ENCODE results near the gene OR5AC2. TPM values are rescaled to one million over a fixed set of nuclear protein-coding genes. Genes with fewer than 3 reads are reported as not detected.

Gene OR5AC2
- polyA plus RNA-seq, 4 donors, result not detected

DNA sequence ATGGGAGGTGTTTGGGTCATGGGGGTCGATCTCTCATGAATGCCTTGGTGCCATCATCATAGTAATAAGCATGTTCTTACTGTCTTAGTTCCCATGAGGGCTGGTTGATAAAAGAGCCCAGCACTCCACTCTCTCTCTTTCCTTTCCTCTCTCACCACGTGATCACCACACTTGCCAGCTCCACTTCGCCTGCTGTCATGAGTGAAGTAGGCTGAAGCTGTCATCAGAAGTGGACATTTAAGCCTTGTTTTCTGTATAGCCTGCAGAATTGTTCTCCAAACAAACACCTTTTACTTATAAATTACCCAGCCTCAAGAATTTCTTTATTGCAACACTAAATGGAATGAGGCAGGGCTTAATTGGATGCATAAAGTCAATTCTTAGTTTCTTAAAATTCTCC lies 49.7 kb downstream of the OR5AC2 start:
- DNase-seq (ENCODE audit: low read depth in 4 of 4, low spot score in 3 of 4), result no peak

Other genes with a start within 250 kb of the OR5AC2 start
- 10 to 100 TPM; 35.1 to 50.3 (median 45.8) TPM for gene RIOX2, start 114.7 kb upstream of the OR5AC2 start, polyA plus RNA-seq (ENCODE audit: insufficient read length in 4 of 4)
- gene GABRR3, start 51.9 kb upstream of the OR5AC2 start, polyA plus RNA-seq (ENCODE audit: insufficient read length in 4 of 4), result under 1 TPM in 2 of 4 donors, not detected in 2; 0.04 to 0.10 TPM
- under 1 TPM in 2 of 4 donors, not detected in 2; 0.03 to 0.04 TPM for gene OR5H1, start 43.5 kb downstream of the OR5AC2 start, polyA plus RNA-seq (ENCODE audit: insufficient read length in 4 of 4)
- under 1 TPM in 1 of 4 donors, not detected in 3; 0.01 TPM for gene OR5H14, start 60.3 kb downstream of the OR5AC2 start, polyA plus RNA-seq (ENCODE audit: insufficient read length in 4 of 4)
- not detected for gene OR5H15, start 79.5 kb downstream of the OR5AC2 start, polyA plus RNA-seq (ENCODE audit: insufficient read length in 4 of 4)
- not detected for gene OR5H6, start 177.1 kb downstream of the OR5AC2 start, polyA plus RNA-seq (ENCODE audit: insufficient read length in 4 of 4)
- not detected for gene OR5H2, start 195.3 kb downstream of the OR5AC2 start, polyA plus RNA-seq (ENCODE audit: insufficient read length in 4 of 4)

Measured in right renal pelvis (tissue), 4 donors.